CD1c-positive myeloid dendritic cell (primary cell): Measurements from ENCODE around the gene GSTM5.
"Not testable (repeated sequence)": the region's sequence is repeated elsewhere in the genome, so short reads cannot be mapped to it uniquely, and the experiment has no call there.

Experiments used
- DNase-seq: peaks from one replicate; pipeline ENCODE4 v3.0.0-alpha.2; 2016; ENCODE audit errors: extremely low spot score

The GSTM5 gene

DNA sequence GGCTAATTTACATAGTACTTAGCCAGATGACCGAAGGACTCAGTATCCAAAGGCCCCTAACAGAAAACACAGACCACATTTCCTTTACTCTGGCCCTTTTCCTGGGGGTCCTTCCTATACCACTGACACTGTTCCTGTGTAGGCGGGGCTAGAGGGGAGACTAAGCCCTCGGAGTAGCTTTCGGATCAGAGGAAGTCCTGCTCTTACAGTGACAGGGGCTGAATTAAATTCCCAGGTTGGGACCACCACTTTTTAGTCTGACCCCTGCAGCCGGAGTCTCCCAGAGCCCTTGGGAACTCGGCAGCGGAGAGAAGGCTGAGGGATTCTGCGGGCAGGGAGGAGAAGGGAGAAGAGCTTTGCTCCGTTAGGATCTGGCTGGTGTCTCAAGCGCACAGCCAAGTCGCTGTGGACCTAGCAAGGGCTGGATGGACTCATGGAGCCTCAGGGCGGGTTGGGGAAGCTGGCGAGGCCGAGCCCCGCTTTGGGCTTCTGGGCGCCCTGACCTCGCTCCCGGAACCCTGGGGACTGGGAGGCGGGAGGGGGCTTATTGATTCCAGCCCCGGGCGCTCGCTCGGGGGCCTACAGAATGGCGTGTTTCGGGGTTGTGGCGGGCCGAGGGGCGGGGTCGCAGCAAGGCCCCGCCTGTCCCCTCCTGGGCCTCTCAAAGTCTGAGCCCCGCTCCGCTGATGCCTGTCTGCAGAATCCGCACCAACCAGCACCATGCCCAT lies at the start of gene GSTM5:
GSTM5 (plus strand) TSS at position 659 of the 728 bp plus-strand sequence; CDS start at position 721, 62 bp downstream.
- DNase-seq = not testable (repeated sequence)

DNA sequence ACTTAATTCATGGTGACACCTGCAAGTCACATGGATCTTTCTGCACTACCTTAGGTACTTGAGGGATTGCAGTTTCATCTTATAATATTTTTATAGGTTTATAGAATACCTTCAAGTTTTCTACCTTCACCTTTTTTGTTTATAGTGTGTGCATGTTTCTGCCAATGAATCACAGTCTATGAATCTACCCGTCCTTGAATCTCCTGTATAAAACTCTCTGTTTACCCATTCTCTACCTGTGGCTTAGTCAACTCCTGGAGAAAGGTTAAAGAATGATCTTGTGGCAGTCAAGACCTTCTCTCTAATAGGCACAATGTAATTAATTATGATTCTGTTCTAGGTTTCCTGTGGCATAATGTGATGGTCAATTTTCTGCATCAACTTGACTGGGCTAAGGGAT lies 47.4 kb upstream of the GSTM5 start:
- no peak for DNase-seq

DNA sequence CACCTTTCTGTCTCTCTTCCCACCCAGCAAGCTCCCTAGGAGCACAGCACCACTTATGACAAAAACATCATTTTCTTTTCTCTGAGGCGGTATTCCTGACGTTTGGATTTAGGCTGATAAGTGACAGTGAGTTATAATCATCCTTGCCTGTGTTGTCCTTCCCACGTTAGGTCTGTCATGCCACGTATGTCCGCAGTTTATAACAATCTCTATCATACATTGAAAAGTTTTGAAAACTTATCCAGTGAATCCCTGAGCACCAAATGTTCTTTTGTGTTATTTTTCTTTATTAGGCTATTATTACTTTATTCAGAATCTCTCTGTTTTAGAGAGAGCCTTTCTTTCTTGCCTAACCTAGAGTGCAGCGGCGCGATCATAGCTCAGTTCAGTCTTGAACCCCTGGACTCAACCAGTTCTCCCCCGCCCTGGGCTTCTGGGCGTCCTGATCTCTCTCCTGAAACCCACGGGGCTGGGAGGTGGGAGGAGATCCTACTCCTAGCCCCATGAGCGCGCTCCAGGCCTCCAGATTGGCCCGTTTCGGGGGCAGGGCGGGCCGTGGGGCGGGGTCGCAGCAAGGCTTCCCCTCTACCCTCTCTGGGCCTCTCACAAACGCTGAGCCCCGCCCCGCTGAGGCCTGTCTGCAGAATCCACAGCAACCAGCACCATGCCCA lies 44.5 kb upstream of the GSTM5 start, which contains the start of gene GSTM2:
GSTM2 (plus strand) TSS at position 606 of the 671 bp plus-strand sequence; CDS start at position 665, 59 bp downstream.
- DNase-seq = peak; percentile 74

DNA sequence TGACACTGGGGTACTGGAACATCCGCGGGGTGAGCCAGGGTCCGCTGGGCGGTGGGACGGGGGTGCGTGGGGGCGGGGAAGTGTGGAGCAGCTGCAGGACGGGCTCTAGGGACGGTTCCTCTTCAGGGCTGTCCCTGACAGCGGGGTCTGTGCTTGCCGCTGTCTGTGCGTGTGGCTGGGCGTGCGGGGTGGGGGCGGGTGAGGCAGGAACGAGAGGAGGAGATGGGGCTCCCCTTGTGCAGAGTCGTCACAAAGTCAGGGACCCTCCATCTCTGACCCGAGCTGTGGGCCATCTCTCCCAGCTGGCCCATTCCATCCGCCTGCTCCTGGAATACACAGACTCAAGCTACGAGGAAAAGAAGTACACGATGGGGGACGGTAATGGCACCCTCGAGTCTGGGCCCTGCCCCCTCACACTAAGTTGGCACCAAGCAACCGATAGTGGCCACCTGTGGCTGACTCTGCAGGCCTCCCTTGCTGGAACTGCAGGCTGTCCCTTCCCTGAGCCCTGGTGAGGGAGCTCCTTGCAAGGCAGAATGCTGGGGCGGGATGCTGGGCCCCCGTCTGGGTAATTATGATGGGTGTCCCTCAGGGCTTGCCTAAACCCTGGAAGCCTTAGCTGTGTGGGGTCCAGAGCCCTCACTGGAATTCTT lies 43.8 kb upstream of the GSTM5 start:
- DNase-seq = no peak

DNA sequence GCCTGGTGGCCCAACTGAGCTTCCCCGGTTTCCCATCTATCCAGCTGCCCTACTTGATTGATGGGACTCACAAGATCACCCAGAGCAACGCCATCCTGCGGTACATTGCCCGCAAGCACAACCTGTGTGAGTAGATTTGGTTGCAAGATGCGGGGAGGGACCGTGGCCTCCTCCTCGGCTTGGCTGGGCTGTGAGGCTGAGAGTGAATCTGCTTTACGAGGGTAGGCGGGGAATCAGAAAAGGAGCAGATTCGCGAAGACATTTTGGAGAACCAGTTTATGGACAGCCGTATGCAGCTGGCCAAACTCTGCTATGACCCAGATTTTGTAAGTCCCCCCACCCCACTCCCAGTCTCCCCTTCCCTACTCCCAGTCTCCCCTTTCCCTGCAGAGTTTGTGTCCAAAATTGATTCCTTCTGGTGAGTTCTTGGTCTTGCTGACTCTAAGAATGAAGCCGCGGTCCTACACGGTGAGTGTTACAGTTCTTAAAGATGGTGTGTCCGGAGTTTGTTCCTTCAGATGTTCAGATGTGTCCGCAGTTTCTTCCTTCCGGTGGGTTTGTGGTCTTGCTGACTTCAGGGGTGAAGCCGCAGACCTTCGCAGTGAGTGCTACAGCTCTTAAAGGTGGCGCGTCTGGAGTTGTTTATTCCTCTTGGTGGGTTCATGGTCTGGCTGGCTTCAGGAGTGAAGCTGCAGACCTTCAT lies 42.7 kb upstream of the GSTM5 start:
- no peak for DNase-seq

DNA sequence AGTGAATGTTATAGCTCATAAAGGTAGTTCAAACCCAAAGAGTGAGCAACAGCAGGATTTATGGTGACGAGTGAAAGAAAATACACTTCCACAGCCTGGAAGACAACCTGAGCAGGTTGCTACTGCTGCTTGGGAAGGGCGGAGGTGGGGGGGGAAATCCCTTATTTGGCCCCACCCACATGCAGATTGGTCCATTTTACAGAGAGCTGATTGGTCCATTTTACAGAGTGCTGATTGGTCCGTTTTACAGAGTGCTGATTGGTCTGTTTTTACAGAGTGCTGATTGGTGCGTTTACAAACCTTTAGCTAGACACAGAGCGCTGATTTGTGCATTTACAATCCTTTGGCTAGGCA lies 42.1 kb upstream of the GSTM5 start:
- DNase-seq = not testable (repeated sequence)

DNA sequence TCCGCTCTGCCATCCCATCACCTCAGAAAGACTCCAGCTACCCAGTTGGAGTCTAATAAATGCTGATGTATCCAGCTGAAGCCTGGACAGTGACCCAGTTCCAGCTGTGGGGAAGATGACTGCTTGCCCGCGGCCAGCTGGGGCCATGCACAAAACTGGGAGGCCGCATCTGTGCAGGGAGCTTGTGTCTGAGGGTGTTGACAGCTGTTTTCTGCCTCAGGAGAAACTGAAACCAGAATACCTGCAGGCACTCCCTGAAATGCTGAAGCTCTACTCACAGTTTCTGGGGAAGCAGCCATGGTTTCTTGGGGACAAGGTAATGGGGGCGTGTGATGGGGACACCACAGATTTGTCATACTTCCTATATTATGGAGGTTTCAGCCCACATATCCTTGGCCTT lies 41.0 kb upstream of the GSTM5 start:
- no peak for DNase-seq

DNA sequence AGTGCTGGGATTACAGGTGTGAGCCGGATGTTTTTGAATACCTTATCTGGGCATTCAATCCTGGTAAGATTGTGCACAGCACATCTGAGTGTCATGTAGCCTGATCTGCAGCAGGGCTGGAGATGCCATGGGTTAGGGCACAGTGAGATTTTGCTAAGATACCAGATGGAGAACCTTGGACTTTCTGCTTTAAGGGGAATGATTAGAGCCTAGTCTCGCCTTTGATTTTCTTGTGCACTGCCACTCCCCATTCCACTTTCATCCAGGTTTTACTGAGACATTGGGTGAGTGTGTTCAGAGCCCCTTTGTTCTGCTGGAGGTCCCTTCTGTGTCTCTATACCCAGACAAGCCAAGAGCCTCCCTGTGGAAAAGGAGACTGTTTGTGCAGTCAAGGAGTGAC lies 38.2 kb upstream of the GSTM5 start:
- DNase-seq = not testable (repeated sequence)

DNA sequence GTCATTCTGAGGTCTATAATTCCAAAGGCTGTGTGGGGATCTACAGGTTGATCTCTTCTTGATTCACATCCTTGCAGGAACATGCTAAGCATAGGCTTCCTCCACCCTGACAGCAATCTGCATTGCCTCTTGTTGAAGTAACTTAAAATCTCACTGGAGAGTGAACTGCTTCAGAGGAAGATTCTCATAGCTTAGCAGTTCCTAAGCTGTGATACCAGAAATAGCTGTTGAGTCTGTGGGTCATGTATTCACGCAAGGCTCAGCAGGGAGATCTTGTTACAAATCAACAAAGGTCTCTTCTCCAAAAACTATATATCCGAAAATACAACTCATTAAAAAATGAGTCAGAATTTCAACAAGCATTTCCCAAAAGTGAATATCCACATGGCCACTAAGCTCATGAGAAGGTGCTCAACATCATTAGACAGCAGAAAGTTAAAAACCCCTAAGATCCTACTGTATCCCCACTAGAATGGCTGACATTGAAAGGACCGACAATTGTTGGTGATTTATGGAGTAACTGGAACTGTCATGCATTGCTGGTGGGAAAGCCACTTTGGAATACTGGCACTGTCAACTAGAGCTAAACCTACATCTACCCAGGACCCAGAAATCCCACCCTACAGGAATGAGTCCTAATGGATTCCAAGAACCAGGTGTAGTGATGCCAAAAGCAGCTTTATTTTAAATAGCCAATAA lies 35.2 kb upstream of the GSTM5 start:
- not testable (repeated sequence) for DNase-seq

DNA sequence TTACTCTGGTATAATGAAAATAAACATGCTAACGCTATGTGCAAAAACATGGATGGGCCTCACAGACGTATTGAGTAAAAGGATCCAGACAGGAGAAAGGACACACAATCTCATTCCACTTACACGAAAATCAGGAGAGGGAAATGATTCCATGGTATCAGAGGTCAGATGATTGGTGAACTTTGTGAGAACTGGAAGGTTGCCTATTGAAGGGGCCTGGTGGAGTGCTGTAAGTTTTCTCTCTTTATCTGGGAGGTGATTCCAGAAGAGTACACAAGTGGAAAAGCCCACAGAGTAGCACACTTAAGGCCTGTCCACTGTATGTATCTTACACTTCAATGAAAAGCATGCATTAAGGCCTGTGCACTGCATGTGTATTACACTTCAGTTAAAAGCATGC lies 34.6 kb upstream of the GSTM5 start:
- DNase-seq = no peak

DNA sequence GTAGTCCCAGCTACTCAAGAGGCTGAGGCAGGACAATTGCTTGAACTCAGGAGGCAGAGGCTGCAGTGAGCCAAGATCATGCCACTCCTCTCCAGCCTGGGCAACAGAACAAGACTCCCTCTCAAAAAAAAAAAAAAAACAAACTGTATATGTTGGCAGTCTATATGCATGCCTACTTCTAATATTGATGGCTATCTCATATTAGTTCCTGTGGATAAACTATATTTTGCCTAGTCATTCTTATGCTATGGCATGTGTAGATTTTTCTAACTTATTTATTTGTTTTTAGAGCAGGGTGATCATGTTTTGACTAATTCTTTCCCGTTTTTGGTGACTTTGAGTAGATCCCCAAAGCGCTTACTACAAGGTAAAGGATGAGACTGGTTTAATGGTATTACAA lies 33.4 kb upstream of the GSTM5 start:
- DNase-seq = not testable (repeated sequence)

DNA sequence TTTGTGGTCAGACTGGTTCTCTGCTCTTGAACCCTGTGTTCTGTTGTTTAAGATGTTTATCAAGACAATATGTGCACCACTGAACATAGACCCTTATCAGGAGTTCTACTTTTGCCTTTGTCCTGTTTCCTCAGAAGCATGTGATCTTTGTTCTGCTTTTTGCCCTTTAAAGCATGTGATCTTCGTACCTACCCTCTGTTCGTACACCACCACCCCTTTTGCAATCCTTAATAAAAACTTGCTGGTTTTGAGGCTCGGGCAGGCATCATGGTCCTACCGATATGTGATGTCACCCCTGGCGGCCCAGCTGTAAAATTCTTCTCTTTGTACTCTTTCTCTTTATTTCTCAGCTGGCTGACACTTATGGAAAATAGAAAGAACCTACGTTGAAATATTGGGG lies 27.3 kb upstream of the GSTM5 start:
- DNase-seq = peak; percentile 29

DNA sequence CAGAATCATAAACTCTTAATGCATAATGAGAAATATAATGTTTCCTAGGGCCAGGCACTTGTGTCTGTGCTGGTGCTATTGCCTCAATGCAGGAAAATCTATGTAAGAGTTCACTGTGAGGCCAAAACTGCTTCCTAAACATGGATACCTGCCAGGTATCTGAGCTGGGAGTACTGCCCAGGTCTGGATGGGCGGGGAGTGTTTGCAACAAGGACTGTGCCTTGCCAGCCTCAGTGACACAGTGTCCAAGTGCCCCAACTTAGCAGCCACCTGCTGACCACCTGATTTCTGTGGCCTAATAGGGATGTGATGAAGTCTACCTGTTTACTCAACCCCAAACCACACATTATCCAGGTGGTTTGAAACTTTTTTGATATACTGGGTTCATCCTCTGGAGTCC lies 26.7 kb upstream of the GSTM5 start:
- DNase-seq = not testable (repeated sequence)

DNA sequence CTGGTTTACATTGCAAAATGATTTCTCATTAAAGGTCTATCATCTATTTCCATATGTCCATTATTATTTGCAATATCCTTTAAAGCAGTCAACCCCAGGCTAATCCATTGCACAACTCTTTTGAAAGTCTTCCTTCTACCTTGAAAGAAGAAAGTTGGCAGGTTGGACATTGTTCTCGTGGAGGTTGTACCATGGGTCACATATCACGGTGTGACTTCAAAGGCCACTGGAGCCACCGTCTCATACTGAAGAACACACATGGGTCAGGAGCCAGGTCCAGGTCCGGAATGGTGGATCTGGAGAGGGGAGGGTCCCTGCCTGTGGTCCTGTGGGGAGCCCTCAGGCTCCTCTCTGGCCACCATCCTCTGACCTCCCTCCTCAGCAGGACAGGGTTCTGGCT lies 26.2 kb upstream of the GSTM5 start:
- not testable (repeated sequence) for DNase-seq

DNA sequence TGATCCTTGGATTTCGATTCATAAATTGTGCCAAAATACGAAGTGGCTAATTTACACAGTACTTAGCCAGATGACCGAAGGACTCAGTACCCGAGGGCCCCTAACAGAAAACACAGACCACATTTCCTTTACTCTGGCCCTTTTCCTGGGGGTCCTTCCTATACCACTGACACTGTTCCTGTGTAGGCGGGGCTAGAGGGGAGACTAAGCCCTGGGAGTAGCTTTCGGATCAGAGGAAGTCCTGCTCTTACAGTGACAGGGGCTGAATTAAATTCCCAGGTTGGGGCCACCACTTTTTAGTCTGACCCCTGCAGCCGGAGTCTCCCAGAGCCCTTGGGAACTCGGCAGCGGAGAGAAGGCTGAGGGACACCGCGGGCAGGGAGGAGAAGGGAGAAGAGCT lies 24.9 kb upstream of the GSTM5 start:
- not testable (repeated sequence) for DNase-seq

DNA sequence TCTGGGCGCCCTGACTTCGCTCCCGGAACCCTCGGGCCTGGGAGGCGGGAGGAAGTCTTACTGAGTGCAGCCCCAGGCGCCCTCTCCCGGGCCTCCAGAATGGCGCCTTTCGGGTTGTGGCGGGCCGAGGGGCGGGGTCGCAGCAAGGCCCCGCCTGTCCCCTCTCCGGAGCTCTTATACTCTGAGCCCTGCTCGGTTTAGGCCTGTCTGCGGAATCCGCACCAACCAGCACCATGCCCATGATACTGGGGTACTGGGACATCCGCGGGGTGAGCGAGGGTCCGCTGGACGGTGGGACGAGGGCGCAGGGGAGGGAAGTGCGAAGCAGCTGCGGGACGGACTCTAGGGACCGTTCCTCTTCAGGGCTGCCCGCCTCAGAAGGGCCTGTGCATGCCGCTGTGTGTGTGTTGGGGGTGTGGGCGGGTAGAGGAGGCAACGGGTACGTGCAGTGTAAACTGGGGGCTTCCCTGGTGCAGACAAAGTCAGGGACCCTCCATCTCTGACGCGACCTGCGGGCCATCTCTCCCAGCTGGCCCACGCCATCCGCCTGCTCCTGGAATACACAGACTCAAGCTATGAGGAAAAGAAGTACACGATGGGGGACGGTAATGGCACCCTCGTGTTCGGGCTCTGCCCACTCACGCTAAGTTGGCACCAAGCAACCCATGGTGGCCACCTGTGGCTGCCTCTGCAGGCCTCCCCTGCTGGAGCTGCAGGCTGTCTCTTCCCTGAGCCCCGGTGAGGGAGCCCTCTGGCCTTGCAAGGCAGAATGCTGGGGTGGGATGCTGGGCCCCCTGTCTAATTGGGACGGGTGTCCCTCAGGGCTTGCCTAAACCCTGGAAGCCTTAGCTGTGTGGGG lies 24.2 kb upstream of the GSTM5 start, which contains the start of gene GSTM1:
GSTM1 (plus strand) TSS at position 177 of the 859 bp plus-strand sequence; CDS start at position 234, 57 bp downstream.
- peak; percentile 77 for DNase-seq

DNA sequence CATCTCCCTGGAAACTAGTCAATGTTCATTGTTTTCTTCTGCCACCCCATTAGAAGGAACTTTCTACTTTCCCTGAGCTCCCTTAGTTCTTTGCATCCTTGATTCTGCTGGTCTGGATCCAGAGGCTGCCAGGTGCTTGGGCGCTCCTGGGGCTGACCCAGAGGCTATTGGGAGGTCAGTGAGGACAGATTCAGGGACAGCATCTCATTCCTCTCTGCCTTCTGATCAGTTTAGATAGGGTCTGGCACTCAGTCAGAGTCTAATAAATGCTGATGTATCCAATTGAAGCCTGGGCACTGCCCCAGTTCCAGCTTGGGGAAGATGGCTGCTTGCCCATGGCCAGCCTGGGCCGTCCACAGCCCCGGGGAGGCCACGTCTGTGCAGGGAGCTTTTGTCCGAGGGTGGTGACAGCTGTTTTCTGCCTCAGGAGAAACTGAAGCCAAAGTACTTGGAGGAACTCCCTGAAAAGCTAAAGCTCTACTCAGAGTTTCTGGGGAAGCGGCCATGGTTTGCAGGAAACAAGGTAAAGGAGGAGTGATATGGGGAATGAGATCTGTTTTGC lies 22.1 kb upstream of the GSTM5 start:
- no peak for DNase-seq

DNA sequence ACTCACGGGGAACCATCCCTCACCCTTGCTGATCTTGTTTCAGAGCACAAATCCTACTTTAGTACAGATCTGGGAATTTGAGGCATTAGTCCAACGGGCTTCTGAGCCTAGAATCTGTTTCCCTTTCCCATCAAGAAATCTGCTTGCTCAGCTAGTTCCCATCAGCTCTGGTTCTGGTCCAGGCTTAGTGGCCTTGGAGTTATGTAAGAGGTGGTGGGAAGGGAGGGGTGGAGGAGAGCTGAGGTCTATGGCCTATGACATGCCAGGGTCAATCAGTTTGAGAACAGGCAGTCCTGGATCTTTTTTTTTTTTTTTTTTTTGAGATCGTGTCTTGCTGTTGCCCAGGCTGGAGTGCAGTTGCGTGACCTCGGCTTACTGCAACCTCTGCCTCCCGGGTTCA lies 20.3 kb upstream of the GSTM5 start:
- no peak for DNase-seq

DNA sequence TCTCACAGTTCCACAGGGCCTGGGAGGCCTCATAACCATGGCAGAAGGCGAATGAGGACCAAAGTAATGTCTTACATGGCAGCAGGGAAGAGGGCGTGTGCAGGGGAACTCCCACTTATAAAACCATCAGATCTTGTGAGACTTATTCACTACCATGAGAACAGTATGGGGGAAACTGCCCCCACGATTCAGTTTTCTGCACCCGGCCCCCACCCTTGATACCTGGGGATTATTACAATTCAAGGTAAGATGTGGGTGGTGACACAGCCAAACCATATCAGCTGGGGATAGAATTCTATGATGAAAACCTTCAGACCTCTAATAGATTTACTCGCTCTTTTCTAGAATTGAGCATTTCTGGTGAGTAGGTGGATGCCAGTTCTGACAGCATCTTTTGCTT lies 17.7 kb upstream of the GSTM5 start:
- DNase-seq = not testable (repeated sequence)

DNA sequence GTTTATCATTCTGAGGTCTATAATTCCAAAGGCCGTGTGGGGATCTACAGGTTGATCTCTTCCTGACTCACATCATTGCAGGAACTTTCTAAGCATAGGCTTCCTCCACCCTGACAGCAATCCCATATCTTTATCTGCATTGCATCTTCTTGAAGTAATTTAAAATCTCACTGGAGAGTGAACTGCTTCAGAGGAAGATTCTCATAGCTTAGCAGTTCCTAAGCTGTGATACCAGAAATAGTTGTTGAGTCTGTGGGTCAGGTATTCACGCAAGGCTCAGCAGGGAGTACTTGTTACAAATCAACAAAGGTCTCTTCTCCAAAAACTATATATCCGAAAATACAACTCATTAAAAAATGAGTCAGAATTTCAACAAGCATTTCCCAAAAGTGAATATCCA lies 16.9 kb upstream of the GSTM5 start:
- DNase-seq = not testable (repeated sequence)
